Naive B cell (primary cell): ENCODE measurements around the gene DTD2. TPM values are rescaled to one million over a fixed set of nuclear protein-coding genes. Genes with fewer than 3 reads are reported as not detected.
"Not testable (repeated sequence)": the region's sequence is repeated elsewhere in the genome, so short reads cannot be mapped to it uniquely, and the experiment has no call there.

Experiments
- ATAC-seq, 2 donors: fragments of 150-1000 bp; cut with Tn5 transposase; 2 replicates each; pipeline ENCODE4 v1.10.0; 2021; ENCODE audit warnings: low read depth in 2 of 2, mild to moderate bottlenecking in 2 of 2, moderate library complexity in 2 of 2
- DNase-seq: peaks from one replicate; pipeline ENCODE4 v3.0.0; 2022
- H3K27ac Mint-ChIP-seq, 6 donors: one replicate each; pipeline ENCODE4 v1.8.0; 2020 to 2022; ENCODE audit warnings: mild to moderate bottlenecking in 6 of 6, mixed read lengths in 6 of 6, moderate library complexity in 5 of 6, inconsistent platforms in 2 of 6
- H3K27me3 Mint-ChIP-seq, 3 donors: one replicate each; pipeline ENCODE4 v1.8.0; 2021 to 2022; ENCODE audit warnings: mixed read lengths in 3 of 3, mild to moderate bottlenecking in 1 of 3
- H3K36me3 Mint-ChIP-seq, 2 donors: one replicate each; pipeline ENCODE4 v1.8.0; 2020 to 2022; ENCODE audit warnings: mixed read lengths in 2 of 2, inconsistent platforms in 1 of 2, mild to moderate bottlenecking in 1 of 2
- H3K4me1 Mint-ChIP-seq, 3 donors: one replicate each; pipeline ENCODE4 v1.8.0; 2020 to 2022; ENCODE audit warnings: mixed read lengths in 3 of 3, inconsistent platforms in 1 of 3, mild to moderate bottlenecking in 1 of 3, moderate library complexity in 1 of 3
- H3K4me3 Mint-ChIP-seq, 8 donors: one replicate each; pipeline ENCODE4 v1.8.0; 2020 to 2022; ENCODE audit warnings: mild to moderate bottlenecking in 8 of 8, mixed read lengths in 8 of 8, moderate library complexity in 8 of 8, inconsistent platforms in 2 of 8
- H3K9me3 Mint-ChIP-seq, 7 donors: one replicate each; pipeline ENCODE4 v1.8.0; 2020 to 2022; ENCODE audit warnings: mixed read lengths in 7 of 7, mild to moderate bottlenecking in 5 of 7, inconsistent platforms in 2 of 7, moderate library complexity in 1 of 7
- polyA plus RNA-seq, 6 donors: library from polyadenylated mRNA; unstranded; fragments of 300-500 nt; fragmentation: Illumina TruSeq; gene quantifications; one replicate each; pipeline ENCODE4 v1.2.3, GENCODE V29; 2021; ENCODE audit warnings: low read depth in 6 of 6

DTD2 gene
- polyA plus RNA-seq, 6 donors from 2014 or later = 12.5 to 26.0 (median 17.8) TPM

GRCh38 chr14:31466554-31466953 lies 9.2 kb upstream of the DTD2 start:
- Mint-ChIP-seq H3K27me3 (no peaks in the 10 kb centered on the region), H3K36me3 (no peaks in the 10 kb centered on the region), H3K9me3 (no peaks in the 10 kb centered on the region), H3K4me3 (no peak overlapping the region), H3K4me1 (peaks cover 5 to 6% (median 6%) of the 10 kb centered on the region in 3 donors), H3K27ac (no peak overlapping the region)
- DNase-seq = no peak
- no peak for ATAC-seq

GRCh38 chr14:31465111-31465510 lies 7.8 kb upstream of the DTD2 start:
- DNase-seq = no peak
- Mint-ChIP-seq H3K4me3 (no peak overlapping the region), H3K9me3 (no peaks in the 10 kb centered on the region), H3K36me3 (no peaks in the 10 kb centered on the region), H3K27me3 (no peaks in the 10 kb centered on the region), H3K4me1 (peaks cover 8 to 9% (median 8%) of the 10 kb centered on the region in 3 donors), H3K27ac (peak overlapping the region in 1 of 6 donors; percentile 40)
- no peak for ATAC-seq

- not testable (repeated sequence) for H3K9me3 Mint-ChIP-seq, H3K36me3 Mint-ChIP-seq, H3K4me3 Mint-ChIP-seq, ATAC-seq, DNase-seq, H3K27me3 Mint-ChIP-seq
- Mint-ChIP-seq H3K27ac (peak overlapping the region in 2 of 6 donors; percentile 52 to 70), H3K4me1 (peaks cover 8 to 19% (median 11%) of the 10 kb centered on the region in 3 donors)
Measured at GRCh38 chr14:31462450-31462849, 5.1 kb upstream of the DTD2 start.

GRCh38 chr14:31461545-31461944 lies 4.2 kb upstream of the DTD2 start:
- DNase-seq (no peak), ATAC-seq (no peak)
- Mint-ChIP-seq H3K36me3 (no peaks in the 10 kb centered on the region), H3K9me3 (no peaks in the 10 kb centered on the region), H3K4me3 (peak overlapping the region in 1 of 8 donors; percentile 70), H3K27ac (peak overlapping the region in 3 of 6 donors; percentile 7 to 74 (median 69)), H3K4me1 (peaks cover 8 to 24% (median 18%) of the 10 kb centered on the region in 3 donors), H3K27me3 (no peaks in the 10 kb centered on the region)

- ATAC-seq (no peak), DNase-seq (no peak)
- H3K36me3 Mint-ChIP-seq = no peaks in the 10 kb centered on the region
- H3K4me1 Mint-ChIP-seq = peaks cover 16 to 32% (median 26%) of the 10 kb centered on the region in 3 donors
- peak overlapping the region; percentile 92 to 99 (median 98) for H3K4me3 Mint-ChIP-seq
- peak overlapping the region; percentile 90 to 97 (median 95) for H3K27ac Mint-ChIP-seq
- H3K27me3 Mint-ChIP-seq = no peaks in the 10 kb centered on the region
- H3K9me3 Mint-ChIP-seq = no peaks in the 10 kb centered on the region
Measured at GRCh38 chr14:31457665-31458659, 656 bp upstream of the DTD2 start.

GRCh38 chr14:31449971-31450610 lies 7.2 kb downstream of the DTD2 start:
- ATAC-seq = peak in 1 of 2 donors; percentile 45
- Mint-ChIP-seq H3K9me3 (no peaks in the 10 kb centered on the region), H3K36me3 (peaks cover 18 to 21% of the 10 kb centered on the region in 2 donors)

GRCh38 chr14:31449136-31449535 lies 8.2 kb downstream of the DTD2 start:
- no peaks in the 10 kb centered on the region for H3K27me3 Mint-ChIP-seq
- H3K4me3 Mint-ChIP-seq = no peak overlapping the region
- no peak overlapping the region for H3K27ac Mint-ChIP-seq
- DNase-seq (no peak), ATAC-seq (no peak)
- H3K9me3 Mint-ChIP-seq = peaks cover 0 to 2% (median 0%) of the 10 kb centered on the region in 7 donors
- H3K4me1 Mint-ChIP-seq = no peaks in the 10 kb centered on the region
- H3K36me3 Mint-ChIP-seq = peaks cover 20 to 21% of the 10 kb centered on the region in 2 donors

More at GRCh38 chr14:31449971-31450610, 7.2 kb downstream of the DTD2 start:
- DNase-seq = no peak
- Mint-ChIP-seq H3K27ac (no peak overlapping the region), H3K27me3 (no peaks in the 10 kb centered on the region), H3K4me3 (no peak overlapping the region), H3K4me1 (peaks cover 0 to 3% (median 0%) of the 10 kb centered on the region in 3 donors)

- Mint-ChIP-seq H3K27me3 (no peaks in the 10 kb centered on the region), H3K36me3 (peaks cover 14 to 15% of the 10 kb centered on the region in 2 donors), H3K4me3 (no peak overlapping the region), H3K27ac (peak overlapping the region in 1 of 6 donors; percentile 24), H3K9me3 (peaks cover 0 to 6% (median 0%) of the 10 kb centered on the region in 7 donors), H3K4me1 (no peaks in the 10 kb centered on the region)
- ATAC-seq (no peak), DNase-seq (no peak)
Measured at GRCh38 chr14:31445703-31446102, 11.6 kb downstream of the DTD2 start.

- Mint-ChIP-seq H3K27ac (no peak overlapping the region), H3K4me1 (peaks cover 0 to 1% (median 0%) of the 10 kb centered on the region in 3 donors), H3K4me3 (no peak overlapping the region), H3K9me3 (peaks cover 0 to 6% (median 0%) of the 10 kb centered on the region in 7 donors), H3K27me3 (no peaks in the 10 kb centered on the region), H3K36me3 (peaks cover 7 to 17% of the 10 kb centered on the region in 2 donors)
- ATAC-seq = no peak
- no peak for DNase-seq
Measured at GRCh38 chr14:31442284-31442683, 15.0 kb downstream of the DTD2 start.

GRCh38 chr14:31441273-31442111 lies 15.8 kb downstream of the DTD2 start:
- H3K27me3 Mint-ChIP-seq = no peaks in the 10 kb centered on the region
- peak overlapping the region in 1 of 6 donors; percentile 24 for H3K27ac Mint-ChIP-seq
- DNase-seq = no peak
- no peak overlapping the region for H3K4me3 Mint-ChIP-seq
- peaks cover 7 to 17% of the 10 kb centered on the region in 2 donors for H3K36me3 Mint-ChIP-seq
- peaks cover under 1 to 1% (median under 1%) of the 10 kb centered on the region in 3 donors for H3K4me1 Mint-ChIP-seq
- H3K9me3 Mint-ChIP-seq = peaks cover 0 to 6% (median 0%) of the 10 kb centered on the region in 7 donors
- no peak for ATAC-seq

- Mint-ChIP-seq H3K27me3 (no peaks in the 10 kb centered on the region), H3K36me3 (peaks cover 0 to 12% of the 10 kb centered on the region in 2 donors), H3K4me3 (no peak overlapping the region), H3K9me3 (peaks cover 0 to 6% (median 0%) of the 10 kb centered on the region in 7 donors), H3K4me1 (peaks cover 12 to 13% (median 12%) of the 10 kb centered on the region in 3 donors), H3K27ac (no peak overlapping the region)
- no peak for ATAC-seq
- no peak for DNase-seq
Measured at GRCh38 chr14:31440280-31440679, 17.0 kb downstream of the DTD2 start.

GRCh38 chr14:31439561-31439960 lies 17.7 kb downstream of the DTD2 start:
- ATAC-seq (no peak), DNase-seq (no peak)
- no peak overlapping the region for H3K4me3 Mint-ChIP-seq
- H3K4me1 Mint-ChIP-seq = peaks cover 13 to 14% (median 14%) of the 10 kb centered on the region in 3 donors
- H3K27ac Mint-ChIP-seq = no peak overlapping the region
- peaks cover 0 to 12% of the 10 kb centered on the region in 2 donors for H3K36me3 Mint-ChIP-seq
- H3K27me3 Mint-ChIP-seq = no peaks in the 10 kb centered on the region
- peaks cover 0 to 6% (median 0%) of the 10 kb centered on the region in 7 donors for H3K9me3 Mint-ChIP-seq
